ENCODE results near the gene ZFHX3.

GRCh38 chr16:73096510-73096909 lies 48.6 kb upstream of the ZFHX3 start:
- TF ChIP-seq EZH2 (IDR thresholded peaks at IDR 0.05; ENCODE audit: insufficient read depth, poor library complexity, severe bottlenecking) (no peak), EZH2phosphoT487 (IDR thresholded peaks at IDR 0.05; ENCODE audit: insufficient read depth, low read depth) (no peak)

Measured in GM23248 (cell line).